ENCODE data around the gene PPP6R1. TPM values are rescaled to one million over a fixed set of nuclear protein-coding genes. Genes with fewer than 3 reads are reported as not detected.

Gene PPP6R1
- total RNA-seq, 1 experiment from 2014 or later, result 159 TPM

DNA sequence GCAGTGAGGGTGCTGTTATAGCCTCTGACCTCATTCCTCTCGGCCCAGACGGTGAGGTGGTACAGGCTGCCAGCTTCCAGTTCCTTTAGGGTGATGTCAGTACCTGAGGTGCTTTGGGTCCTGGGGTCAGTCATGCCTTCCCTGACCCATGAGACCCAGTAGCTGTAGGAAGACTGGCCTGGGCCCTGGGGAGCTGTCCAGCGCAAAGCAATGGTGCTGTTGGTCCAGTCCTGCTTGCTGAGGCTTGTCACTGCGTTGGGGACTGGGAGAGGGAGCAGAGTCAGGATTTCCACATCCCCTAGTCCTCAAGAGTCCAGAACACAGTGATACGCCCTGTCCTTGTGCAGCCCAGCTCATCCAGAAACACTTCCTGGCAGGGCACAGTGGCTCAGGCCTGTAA lies 60.2 kb downstream of the PPP6R1 start:
- POLR2A ChIA-PET (ENCODE audit: unreplicated experiment), result interaction anchor here (0.7 kb wide), 1 partner anchor 13 kb away, joined by 3 read pairs; no protein-coding TSS in a partner anchor
- no peak overlapping the region for H3K27ac ChIP-seq
- H3K4me3 ChIP-seq, result no peak overlapping the region
- H3F3A ChIP-seq (ENCODE audit: insufficient read depth, low read depth), result 0 out of 2 replicates have a peak, but pooled peaks cover 5% of the 10 kb centered on the region
- no peaks in the 10 kb centered on the region for H4K20me1 ChIP-seq (ENCODE audit: insufficient read depth)
- H3K4me2 ChIP-seq, result no peak overlapping the region
- no peaks in the 10 kb centered on the region for H3K4me1 ChIP-seq (replicated peaks; ENCODE audit: insufficient read depth)
- H3K9me3 ChIP-seq (ENCODE audit: insufficient read depth, low read depth), result no peaks in the 10 kb centered on the region
- no peak overlapping the region for H2AFZ ChIP-seq
- CTCF ChIA-PET, result no interaction called here
- TF ChIP-seq EZH2 (IDR thresholded peaks at IDR 0.05; ENCODE audit: low read depth) (no peak), CTCF (conservative IDR thresholded peaks at IDR 0.05) (no peak)
- H3K9me2 ChIP-seq (ENCODE audit: insufficient read depth), result no peaks in the 10 kb centered on the region
- no peaks in the 10 kb centered on the region for H3K27me3 ChIP-seq (ENCODE audit: insufficient read depth, low read depth)
- H3K36me3 ChIP-seq (ENCODE audit: low read depth), result no peaks in the 10 kb centered on the region
- DNase-seq, result no peak
- no peaks in the 10 kb centered on the region for H3K79me2 ChIP-seq (ENCODE audit: low read depth)
- intact Hi-C loops (cut with micrococcal nuclease; ENCODE audit: unreplicated experiment), result no loop called here
- BruUV-seq (replicated peaks), result no TSS peak

DNA sequence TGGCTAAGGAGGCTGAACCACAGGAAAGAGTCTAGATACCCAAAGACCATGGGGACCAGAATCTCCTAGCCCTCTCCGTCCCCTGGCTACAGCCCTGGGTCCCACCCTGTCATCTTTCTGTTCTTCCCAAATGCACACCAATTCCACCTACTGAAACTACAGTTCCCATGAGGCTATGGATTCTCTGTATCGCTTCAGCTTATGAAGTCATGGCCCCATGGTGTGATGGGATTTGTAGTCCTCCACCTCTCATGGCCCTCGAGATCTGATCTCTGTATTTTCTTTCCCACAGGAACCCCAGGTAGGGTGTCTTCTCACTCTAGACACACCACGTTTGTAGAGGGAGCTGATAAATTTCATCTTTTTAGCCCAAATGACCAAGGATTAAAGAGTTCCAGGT lies 61.3 kb downstream of the PPP6R1 start:
- Histone ChIP-seq H3K27me3 (ENCODE audit: insufficient read depth, low read depth) (no peaks in the 10 kb centered on the region), H4K20me1 (ENCODE audit: insufficient read depth) (no peaks in the 10 kb centered on the region), H3F3A (ENCODE audit: insufficient read depth, low read depth) (peaks cover 9% of the 10 kb centered on the region; the same call in 1 of the 2 replicates), H3K9me2 (ENCODE audit: insufficient read depth) (no peaks in the 10 kb centered on the region), H3K9me3 (ENCODE audit: insufficient read depth, low read depth) (no peaks in the 10 kb centered on the region), H3K79me2 (ENCODE audit: low read depth) (no peaks in the 10 kb centered on the region), H3K4me1 (replicated peaks; ENCODE audit: insufficient read depth) (no peaks in the 10 kb centered on the region), H3K4me3 (no peak overlapping the region), H3K4me2 (no peak overlapping the region), H3K36me3 (ENCODE audit: low read depth) (no peaks in the 10 kb centered on the region), H2AFZ (no peak overlapping the region), H3K27ac (no peak overlapping the region)
- POLR2A ChIA-PET (ENCODE audit: unreplicated experiment), result interaction anchor here (0.6 kb wide), 1 partner anchor 30 kb away, joined by 3 read pairs; no protein-coding TSS in a partner anchor
- no peak for DNase-seq
- BruUV-seq (replicated peaks), result no TSS peak
- intact Hi-C loops (cut with micrococcal nuclease; ENCODE audit: unreplicated experiment), result no loop called here
- TF ChIP-seq CTCF (conservative IDR thresholded peaks at IDR 0.05) (no peak), EZH2 (IDR thresholded peaks at IDR 0.05; ENCODE audit: low read depth) (no peak)
- CTCF ChIA-PET, result no interaction called here

- Histone ChIP-seq H3K27ac (no peak overlapping the region), H3K9me3 (ENCODE audit: insufficient read depth, low read depth) (no peaks in the 10 kb centered on the region), H2AFZ (no peak overlapping the region), H3K4me2 (no peak overlapping the region), H3K4me1 (replicated peaks; ENCODE audit: insufficient read depth) (no peaks in the 10 kb centered on the region), H3K27me3 (ENCODE audit: insufficient read depth, low read depth) (no peaks in the 10 kb centered on the region), H3F3A (ENCODE audit: insufficient read depth, low read depth) (peaks cover 9% of the 10 kb centered on the region; the same call in 1 of the 2 replicates), H4K20me1 (ENCODE audit: insufficient read depth) (no peaks in the 10 kb centered on the region), H3K9me2 (ENCODE audit: insufficient read depth) (no peaks in the 10 kb centered on the region), H3K36me3 (ENCODE audit: low read depth) (no peaks in the 10 kb centered on the region), H3K79me2 (ENCODE audit: low read depth) (no peaks in the 10 kb centered on the region), H3K4me3 (no peak overlapping the region)
- BruUV-seq (replicated peaks), result no TSS peak
- intact Hi-C loops (cut with micrococcal nuclease; ENCODE audit: unreplicated experiment), result no loop called here
- no peak for TF ChIP-seq CTCF (conservative IDR thresholded peaks at IDR 0.05)
- no peak for TF ChIP-seq EZH2 (IDR thresholded peaks at IDR 0.05; ENCODE audit: low read depth)
- ChIA-PET POLR2A (ENCODE audit: unreplicated experiment) (interaction anchor here (0.6 kb wide), 1 partner anchor 30 kb away, joined by 3 read pairs; no protein-coding TSS in a partner anchor), CTCF (no interaction called here)
- DNase-seq, result no peak
These were observed 62.0 kb downstream of the PPP6R1 start for GRCh38 chr19:55196803-55197202.
